ENCODE data around the gene ITPR1.

ITPR1 gene

DNA sequence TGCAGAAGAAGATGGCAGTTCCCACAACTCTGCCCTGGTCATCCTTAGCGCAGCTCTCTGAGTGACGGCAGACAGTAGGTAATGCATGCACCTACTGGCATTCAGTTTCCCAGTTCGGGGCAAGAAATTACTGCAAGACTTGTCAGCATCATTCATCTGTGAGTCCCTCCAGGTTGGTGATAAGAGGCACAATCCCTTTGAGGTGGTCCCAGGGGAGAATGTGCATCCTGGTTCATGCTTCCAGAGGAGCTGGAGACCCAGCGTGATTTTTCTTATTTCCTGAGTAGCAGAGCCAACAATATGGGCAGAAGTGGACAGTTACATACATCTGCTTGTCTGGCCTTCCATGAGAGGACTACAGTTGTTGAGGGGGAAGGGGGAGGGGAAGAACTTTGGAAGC lies 250.2 kb downstream of the ITPR1 start:
- Histone ChIP-seq H3K27me3 (replicated peaks; ENCODE audit: control insufficient read depth, insufficient read depth, low read length) (no peaks in the 10 kb centered on the region), H3K4me3 (ENCODE audit: low read length) (no peak overlapping the region), H3K9ac (ENCODE audit: low read length) (no peak overlapping the region), H3K36me3 (ENCODE audit: control insufficient read depth, insufficient read depth, low read length, severe bottlenecking) (no peaks in the 10 kb centered on the region), H3K9me3 (ENCODE audit: control insufficient read depth, low read length) (no peaks in the 10 kb centered on the region), H3K4me1 (ENCODE audit: control insufficient read depth, insufficient read depth, low read length) (peaks cover 26% of the 10 kb centered on the region)
- no peak for DNase-seq (ENCODE audit: low read depth)

DNA sequence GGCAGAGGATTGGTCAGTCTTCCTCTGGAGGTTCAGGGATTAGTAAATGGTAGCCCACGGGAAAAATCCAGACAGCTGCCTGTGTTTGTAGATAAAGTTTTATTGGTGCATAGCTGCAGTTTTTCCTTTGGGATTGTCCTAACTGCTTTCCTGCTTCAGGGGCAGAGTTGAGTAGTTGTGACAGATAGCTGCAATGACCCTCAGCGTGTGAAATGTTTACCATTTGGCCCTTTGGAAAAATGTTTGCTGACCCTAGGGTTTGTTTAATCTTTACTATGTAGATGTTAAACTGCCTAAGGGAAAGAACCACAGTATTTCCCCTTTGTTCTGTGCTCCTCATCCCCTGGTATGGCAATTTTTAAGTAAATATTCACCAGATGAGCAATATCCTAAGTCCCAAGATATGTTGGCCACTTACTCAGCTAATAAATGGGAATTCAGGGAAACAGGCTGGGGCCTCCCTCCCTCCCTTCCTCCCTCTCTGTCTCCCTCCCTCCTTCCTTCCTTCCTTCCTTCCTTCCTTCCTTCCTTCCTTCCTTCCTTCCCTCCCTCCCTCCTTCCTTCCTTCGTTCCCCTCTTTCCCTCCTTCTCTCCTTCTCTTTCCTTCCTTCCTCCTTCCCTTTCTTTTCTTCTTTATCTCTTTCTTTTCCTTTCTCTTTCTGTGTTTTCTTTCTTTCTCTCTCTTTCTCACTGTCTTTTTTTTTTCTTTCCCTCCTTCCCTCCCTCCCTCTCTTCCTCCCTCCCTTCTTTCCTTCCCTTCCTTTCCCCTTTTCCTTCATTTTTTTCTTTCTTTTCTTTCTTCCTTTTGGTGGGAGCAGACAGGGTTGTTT lies 251.5 kb downstream of the ITPR1 start:
- H3K4me1 ChIP-seq (ENCODE audit: control insufficient read depth, insufficient read depth, low read length) = peaks cover 16% of the 10 kb centered on the region
- H3K4me3 ChIP-seq (ENCODE audit: low read length) = no peak overlapping the region
- H3K9me3 ChIP-seq (ENCODE audit: control insufficient read depth, low read length) = no peaks in the 10 kb centered on the region
- no peaks in the 10 kb centered on the region for H3K27me3 ChIP-seq (replicated peaks; ENCODE audit: control insufficient read depth, insufficient read depth, low read length)
- no peak for DNase-seq (ENCODE audit: low read depth)
- no peak overlapping the region for H3K9ac ChIP-seq (ENCODE audit: low read length)
- no peaks in the 10 kb centered on the region for H3K36me3 ChIP-seq (ENCODE audit: control insufficient read depth, insufficient read depth, low read length, severe bottlenecking)

DNA sequence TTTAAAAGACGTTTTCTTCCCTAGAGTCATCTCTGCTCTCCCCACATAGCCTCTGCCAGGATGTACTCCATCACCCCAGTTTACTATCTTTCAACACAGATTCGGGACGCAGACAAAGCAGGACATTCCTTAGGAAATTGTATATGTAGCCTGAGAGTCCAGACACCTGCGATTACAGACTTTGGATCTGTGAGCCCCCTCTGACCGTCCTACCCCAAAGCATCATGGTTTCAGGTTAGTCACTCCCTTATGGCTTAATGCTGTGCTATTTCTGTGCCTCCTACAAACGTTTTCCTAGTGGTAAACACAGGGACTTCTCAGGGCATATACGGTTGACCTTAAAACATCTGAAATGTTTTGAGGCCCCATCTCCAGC lies 252.1 kb downstream of the ITPR1 start:
- no peaks in the 10 kb centered on the region for H3K27me3 ChIP-seq (replicated peaks; ENCODE audit: control insufficient read depth, insufficient read depth, low read length)
- DNase-seq (ENCODE audit: low read depth) = no peak
- peaks cover 16% of the 10 kb centered on the region for H3K4me1 ChIP-seq (ENCODE audit: control insufficient read depth, insufficient read depth, low read length)
- H3K4me3 ChIP-seq (ENCODE audit: low read length) = no peak overlapping the region
- H3K9ac ChIP-seq (ENCODE audit: low read length) = no peak overlapping the region
- H3K9me3 ChIP-seq (ENCODE audit: control insufficient read depth, low read length) = no peaks in the 10 kb centered on the region
- no peaks in the 10 kb centered on the region for H3K36me3 ChIP-seq (ENCODE audit: control insufficient read depth, insufficient read depth, low read length, severe bottlenecking)

DNA sequence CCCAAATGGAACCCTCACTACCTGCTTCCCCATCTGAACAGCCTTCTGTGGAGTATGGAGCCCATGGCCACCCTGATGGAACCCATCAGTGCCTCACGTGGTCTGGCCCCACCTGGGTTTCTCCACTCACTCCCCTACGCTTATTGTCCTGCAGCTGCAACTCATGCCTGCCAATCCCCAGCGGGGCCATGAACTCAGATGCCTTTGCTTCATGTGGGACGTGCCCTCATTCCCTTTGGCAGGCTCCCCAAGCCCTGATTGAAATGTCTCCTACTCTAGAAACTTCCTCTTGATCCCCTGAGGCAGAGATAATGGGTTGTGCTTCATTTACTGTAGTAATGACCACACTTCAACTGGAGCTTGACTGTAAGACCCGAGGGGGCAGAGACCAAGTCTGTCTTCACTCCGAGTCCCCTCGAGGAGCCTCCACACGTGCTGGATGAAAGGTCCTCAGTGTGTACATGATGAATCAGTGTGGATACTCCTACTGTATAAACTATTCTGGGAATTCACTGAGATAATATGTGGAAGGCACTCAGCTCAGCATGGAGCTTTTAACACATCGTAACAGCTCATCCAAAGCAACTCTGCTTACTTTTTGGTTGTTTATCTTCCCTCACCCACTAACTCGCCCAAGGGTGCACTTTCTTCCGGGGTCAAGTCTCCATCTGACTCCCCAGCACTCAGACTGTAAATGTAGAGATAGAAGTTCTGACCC lies 253.3 kb downstream of the ITPR1 start:
- Histone ChIP-seq H3K27me3 (replicated peaks; ENCODE audit: control insufficient read depth, insufficient read depth, low read length) (no peaks in the 10 kb centered on the region), H3K36me3 (ENCODE audit: control insufficient read depth, insufficient read depth, low read length, severe bottlenecking) (no peaks in the 10 kb centered on the region), H3K4me3 (ENCODE audit: low read length) (no peak overlapping the region), H3K9ac (ENCODE audit: low read length) (no peak overlapping the region), H3K9me3 (ENCODE audit: control insufficient read depth, low read length) (no peaks in the 10 kb centered on the region), H3K4me1 (ENCODE audit: control insufficient read depth, insufficient read depth, low read length) (peaks cover 15% of the 10 kb centered on the region)
- DNase-seq (ENCODE audit: low read depth) = no peak

DNA sequence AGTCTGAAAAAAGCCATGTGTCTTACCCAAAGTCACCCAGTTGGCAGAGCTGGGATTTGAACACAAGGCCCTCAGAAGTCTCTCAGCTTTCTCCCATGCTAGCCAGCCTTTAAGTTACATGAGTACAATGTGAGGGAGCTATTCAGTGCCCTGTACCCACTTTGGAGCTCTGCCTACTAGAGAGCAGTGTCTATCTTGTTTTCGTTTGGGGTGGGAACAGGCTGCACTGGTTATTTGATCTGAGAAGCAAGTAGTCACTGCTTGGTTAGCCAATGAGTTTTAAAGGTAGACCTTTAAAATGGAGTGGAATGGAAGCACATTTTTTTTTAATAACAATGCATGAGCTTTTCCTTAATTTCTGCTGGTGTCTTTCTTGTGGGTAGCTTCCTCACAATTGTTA lies 255.0 kb downstream of the ITPR1 start:
- H3K9ac ChIP-seq (ENCODE audit: low read length) = no peak overlapping the region
- no peak for DNase-seq (ENCODE audit: low read depth)
- no peaks in the 10 kb centered on the region for H3K27me3 ChIP-seq (replicated peaks; ENCODE audit: control insufficient read depth, insufficient read depth, low read length)
- H3K4me1 ChIP-seq (ENCODE audit: control insufficient read depth, insufficient read depth, low read length) = peaks cover 15% of the 10 kb centered on the region
- H3K4me3 ChIP-seq (ENCODE audit: low read length) = no peak overlapping the region
- H3K36me3 ChIP-seq (ENCODE audit: control insufficient read depth, insufficient read depth, low read length, severe bottlenecking) = no peaks in the 10 kb centered on the region
- no peaks in the 10 kb centered on the region for H3K9me3 ChIP-seq (ENCODE audit: control insufficient read depth, low read length)

DNA sequence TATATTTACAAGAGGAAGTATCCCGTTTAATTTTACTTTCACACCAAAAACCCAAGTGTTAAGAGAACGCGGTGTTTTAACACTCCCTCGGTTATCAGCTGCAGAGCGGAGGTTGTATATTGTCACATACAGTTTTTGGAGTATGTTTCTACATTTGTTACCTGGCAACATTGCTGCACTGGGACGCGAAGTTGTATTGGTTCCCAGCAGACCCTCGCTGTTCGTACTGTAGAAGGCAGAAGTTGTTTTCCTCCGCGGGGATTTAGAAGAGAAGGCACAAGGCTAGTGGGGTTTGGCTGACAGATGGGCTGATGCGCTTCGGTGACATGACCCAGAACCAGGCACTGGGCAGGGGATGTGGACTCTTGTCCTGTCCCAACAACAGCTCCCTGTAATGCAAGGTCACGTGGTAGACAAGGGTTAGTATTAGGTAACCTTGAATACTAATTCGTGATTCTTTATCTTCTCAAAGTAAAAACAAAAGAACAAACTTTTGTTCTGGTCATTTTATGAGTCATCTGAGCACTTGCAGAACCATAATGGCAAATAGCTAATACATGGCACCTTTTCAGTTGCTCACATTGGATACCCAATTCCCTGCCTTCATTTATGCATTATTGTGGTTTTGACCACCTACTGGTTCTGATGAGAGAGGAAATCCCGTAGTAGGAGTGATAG lies 255.7 kb downstream of the ITPR1 start:
- DNase-seq (ENCODE audit: low read depth) = no peak
- peaks cover 15% of the 10 kb centered on the region for H3K4me1 ChIP-seq (ENCODE audit: control insufficient read depth, insufficient read depth, low read length)
- no peaks in the 10 kb centered on the region for H3K36me3 ChIP-seq (ENCODE audit: control insufficient read depth, insufficient read depth, low read length, severe bottlenecking)

DNA sequence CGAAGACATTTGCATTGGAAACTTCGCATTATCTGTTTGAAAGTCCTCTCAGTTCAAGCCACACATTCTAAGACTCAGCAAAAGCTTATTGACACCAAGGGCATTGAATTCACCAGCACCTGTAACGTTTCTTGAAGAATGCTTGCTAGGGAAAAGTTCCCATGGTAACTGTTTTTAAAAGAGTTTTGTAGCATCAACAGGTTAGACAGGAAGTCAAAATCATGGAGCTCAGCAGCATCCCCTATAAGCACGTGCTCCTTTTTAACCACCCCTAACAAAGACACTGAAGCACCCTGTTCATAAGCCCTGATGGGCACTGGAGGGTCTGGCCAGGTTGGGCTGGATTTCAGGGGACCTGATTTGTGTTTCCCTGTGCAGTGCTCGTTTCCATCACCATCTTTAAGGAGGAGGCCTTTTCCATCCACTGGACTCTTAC lies 256.4 kb downstream of the ITPR1 start:
- no peaks in the 10 kb centered on the region for H3K9me3 ChIP-seq (ENCODE audit: control insufficient read depth, low read length)
- no peak overlapping the region for H3K4me3 ChIP-seq (ENCODE audit: low read length)
- H3K9ac ChIP-seq (ENCODE audit: low read length) = no peak overlapping the region
- no peaks in the 10 kb centered on the region for H3K36me3 ChIP-seq (ENCODE audit: control insufficient read depth, insufficient read depth, low read length, severe bottlenecking)
- H3K4me1 ChIP-seq (ENCODE audit: control insufficient read depth, insufficient read depth, low read length) = peaks cover 15% of the 10 kb centered on the region
- DNase-seq (ENCODE audit: low read depth) = no peak
- no peaks in the 10 kb centered on the region for H3K27me3 ChIP-seq (replicated peaks; ENCODE audit: control insufficient read depth, insufficient read depth, low read length)

More for the DNA sequence above, 255.7 kb downstream of the ITPR1 start:
- H3K4me3 ChIP-seq (ENCODE audit: low read length) = no peak overlapping the region
- H3K9me3 ChIP-seq (ENCODE audit: control insufficient read depth, low read length) = no peaks in the 10 kb centered on the region
- no peaks in the 10 kb centered on the region for H3K27me3 ChIP-seq (replicated peaks; ENCODE audit: control insufficient read depth, insufficient read depth, low read length)
- H3K9ac ChIP-seq (ENCODE audit: low read length) = no peak overlapping the region

DNA sequence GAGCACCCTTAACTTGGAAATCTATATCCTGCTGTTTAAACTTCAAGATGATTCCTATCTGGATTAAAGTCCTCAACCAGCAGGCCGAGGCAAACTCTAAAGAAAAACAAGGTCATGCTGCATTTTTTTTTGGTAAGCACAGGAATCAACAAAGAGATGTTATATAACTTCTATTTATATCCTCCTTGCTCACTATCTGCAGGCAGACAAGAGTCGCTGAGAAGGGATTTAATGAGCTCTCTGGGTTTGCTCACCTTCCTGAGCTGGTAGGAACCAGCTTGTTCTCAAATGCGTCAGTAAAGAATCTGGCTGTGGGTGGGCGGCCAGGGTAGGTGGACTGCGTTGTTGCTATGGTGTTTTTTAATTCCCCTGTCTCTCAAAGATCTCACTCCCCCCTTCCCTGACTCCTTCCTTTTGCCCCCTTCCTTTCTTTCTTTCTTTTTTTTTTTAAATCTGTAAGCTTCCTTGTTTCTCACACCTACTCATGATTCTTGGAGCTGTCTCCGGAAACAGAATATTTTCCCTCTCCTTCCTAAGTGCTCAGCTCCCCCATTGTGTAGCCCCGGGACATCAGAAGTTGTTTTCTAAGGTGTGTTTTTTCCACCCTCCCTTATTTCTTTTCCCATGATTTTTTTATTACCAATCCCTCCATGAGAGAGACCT lies 257.3 kb downstream of the ITPR1 start:
- DNase-seq (ENCODE audit: low read depth) = no peak
- H3K36me3 ChIP-seq (ENCODE audit: control insufficient read depth, insufficient read depth, low read length, severe bottlenecking) = no peaks in the 10 kb centered on the region
- H3K4me1 ChIP-seq (ENCODE audit: control insufficient read depth, insufficient read depth, low read length) = peaks cover 15% of the 10 kb centered on the region
- H3K9me3 ChIP-seq (ENCODE audit: control insufficient read depth, low read length) = no peaks in the 10 kb centered on the region
- H3K9ac ChIP-seq (ENCODE audit: low read length) = no peak overlapping the region
- peaks cover 1% of the 10 kb centered on the region for H3K27me3 ChIP-seq (replicated peaks; ENCODE audit: control insufficient read depth, insufficient read depth, low read length)
- no peak overlapping the region for H3K4me3 ChIP-seq (ENCODE audit: low read length)

DNA sequence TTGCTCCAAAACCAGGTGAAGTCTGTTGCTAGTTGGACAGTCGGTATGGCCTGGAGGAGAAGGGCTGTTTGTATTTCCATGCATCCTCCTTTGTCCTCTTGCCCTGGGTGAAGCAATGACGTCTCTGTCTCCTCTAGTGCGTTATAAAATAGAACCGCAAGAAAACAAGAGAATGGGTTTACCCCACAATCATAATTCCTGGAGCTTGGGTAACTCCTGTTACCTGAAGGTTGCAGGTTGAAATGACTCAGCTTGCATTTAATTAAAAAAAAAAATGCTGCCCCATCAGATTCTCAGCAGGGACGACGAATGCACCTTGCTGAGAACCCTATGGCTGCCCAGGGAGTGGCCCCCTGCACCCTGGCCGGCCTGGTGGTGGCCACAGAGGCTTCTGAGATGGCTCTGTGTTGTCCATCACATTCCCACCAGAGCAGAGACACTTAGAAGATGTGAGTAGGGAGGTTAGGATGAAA lies 257.9 kb downstream of the ITPR1 start:
- Histone ChIP-seq H3K36me3 (ENCODE audit: control insufficient read depth, insufficient read depth, low read length, severe bottlenecking) (no peaks in the 10 kb centered on the region), H3K9ac (ENCODE audit: low read length) (no peak overlapping the region), H3K4me3 (ENCODE audit: low read length) (no peak overlapping the region), H3K4me1 (ENCODE audit: control insufficient read depth, insufficient read depth, low read length) (peaks cover 15% of the 10 kb centered on the region), H3K9me3 (ENCODE audit: control insufficient read depth, low read length) (no peaks in the 10 kb centered on the region), H3K27me3 (replicated peaks; ENCODE audit: control insufficient read depth, insufficient read depth, low read length) (peaks cover 4% of the 10 kb centered on the region)
- no peak for DNase-seq (ENCODE audit: low read depth)

DNA sequence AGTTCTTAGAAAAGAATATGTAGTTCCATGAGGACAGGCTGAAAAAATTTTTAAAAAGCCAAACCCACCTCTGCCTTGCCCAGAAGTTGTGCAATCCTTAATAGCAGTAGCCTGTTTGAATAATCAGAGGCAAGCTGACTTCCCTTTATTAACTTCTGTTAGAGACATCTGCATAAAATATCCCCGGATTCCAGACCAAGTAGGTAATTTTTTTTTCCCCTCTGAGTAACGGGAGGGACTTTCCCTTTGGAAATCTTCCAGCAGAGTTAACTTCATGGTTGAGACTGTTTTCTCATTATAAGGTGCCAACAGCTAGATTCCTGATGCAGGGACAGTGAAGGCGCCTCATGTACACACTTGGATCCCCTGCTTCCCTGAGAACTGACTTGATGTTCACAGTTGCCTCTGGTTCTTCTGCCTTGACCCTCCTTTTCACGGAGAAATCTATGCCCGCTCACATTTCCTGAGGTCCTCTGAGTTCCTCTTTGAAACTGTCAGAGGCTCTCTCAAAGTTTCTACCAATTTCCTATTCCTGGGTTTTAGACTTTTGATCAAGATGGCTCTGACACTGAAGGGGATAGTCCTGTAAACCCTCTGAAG lies 258.5 kb downstream of the ITPR1 start:
- H3K9me3 ChIP-seq (ENCODE audit: control insufficient read depth, low read length) = no peaks in the 10 kb centered on the region
- H3K4me3 ChIP-seq (ENCODE audit: low read length) = no peak overlapping the region
- H3K27me3 ChIP-seq (replicated peaks; ENCODE audit: control insufficient read depth, insufficient read depth, low read length) = peaks cover 4% of the 10 kb centered on the region
- DNase-seq (ENCODE audit: low read depth) = peak; percentile 58
- no peaks in the 10 kb centered on the region for H3K36me3 ChIP-seq (ENCODE audit: control insufficient read depth, insufficient read depth, low read length, severe bottlenecking)
- H3K4me1 ChIP-seq (ENCODE audit: control insufficient read depth, insufficient read depth, low read length) = peaks cover 15% of the 10 kb centered on the region
- no peak overlapping the region for H3K9ac ChIP-seq (ENCODE audit: low read length)

Measured in adipocyte (in vitro differentiated cells).